ENCODE data around the gene PACS1. TPM values are rescaled to one million over a fixed set of nuclear protein-coding genes. Genes with fewer than 3 reads are reported as not detected.

PACS1 gene
- total RNA-seq, 1 experiment from 2014 or later: 100 TPM

DNA sequence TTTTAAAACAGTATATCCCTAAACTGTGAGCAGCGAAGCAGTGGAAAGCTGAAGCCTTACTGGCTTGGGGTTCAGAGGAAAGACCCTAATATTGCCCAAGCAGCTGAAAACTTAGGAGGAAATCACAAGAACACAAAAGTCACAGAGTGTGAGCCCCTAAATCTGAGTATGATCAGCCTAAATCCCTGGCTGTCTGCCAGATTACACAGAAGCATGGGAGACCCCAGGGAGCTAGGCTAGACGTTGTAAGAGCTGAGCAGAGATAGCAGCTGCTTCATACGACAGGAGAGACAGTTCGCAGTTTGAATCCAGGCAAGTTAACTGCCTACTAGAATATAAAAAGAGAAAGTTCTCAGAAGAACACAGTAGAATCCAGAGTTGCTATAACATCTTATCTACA, 81.2 kb downstream of the PACS1 start:
- peaks cover 10% of the 10 kb centered on the region; the same call in 1 of the 2 replicates for H3K9me3 ChIP-seq (ENCODE audit: insufficient read depth, low read depth)
- no peak overlapping the region for H3K4me2 ChIP-seq
- no peaks in the 10 kb centered on the region for H3K4me1 ChIP-seq (replicated peaks; ENCODE audit: insufficient read depth)
- no peak overlapping the region for H3K4me3 ChIP-seq
- ChIA-PET CTCF (no interaction called here), POLR2A (ENCODE audit: unreplicated experiment) (interaction anchor here (0.6 kb wide), 1 partner anchor 12 kb away, joined by 4 read pairs; no protein-coding TSS in a partner anchor)
- no peaks in the 10 kb centered on the region for H3K27me3 ChIP-seq (ENCODE audit: insufficient read depth, low read depth)
- no peaks in the 10 kb centered on the region for H3K36me3 ChIP-seq (ENCODE audit: low read depth)
- TF ChIP-seq CTCF (conservative IDR thresholded peaks at IDR 0.05) (no peak), EZH2 (IDR thresholded peaks at IDR 0.05; ENCODE audit: low read depth) (no peak)
- peaks cover 4% of the 10 kb centered on the region; the same call in 1 of the 2 replicates for H3F3A ChIP-seq (ENCODE audit: insufficient read depth, low read depth)
- no peaks in the 10 kb centered on the region for H4K20me1 ChIP-seq (ENCODE audit: insufficient read depth)
- no peak overlapping the region for H2AFZ ChIP-seq
- BruUV-seq (replicated peaks): no TSS peak
- H3K27ac ChIP-seq: no peak overlapping the region
- intact Hi-C loops (cut with micrococcal nuclease; ENCODE audit: unreplicated experiment): no loop called here
- H3K79me2 ChIP-seq (ENCODE audit: low read depth): no peaks in the 10 kb centered on the region
- no peak for DNase-seq
- no peaks in the 10 kb centered on the region for H3K9me2 ChIP-seq (ENCODE audit: insufficient read depth)

GRCh38 chr11:66154109-66154508, 84.0 kb downstream of the PACS1 start:
- Histone ChIP-seq H2AFZ (no peak overlapping the region), H3F3A (ENCODE audit: insufficient read depth, low read depth) (peaks cover 2% of the 10 kb centered on the region; the same call in 1 of the 2 replicates), H3K4me3 (no peak overlapping the region), H3K4me2 (no peak overlapping the region), H3K79me2 (ENCODE audit: low read depth) (no peaks in the 10 kb centered on the region), H3K27me3 (ENCODE audit: insufficient read depth, low read depth) (no peaks in the 10 kb centered on the region), H3K36me3 (ENCODE audit: low read depth) (no peaks in the 10 kb centered on the region), H3K4me1 (replicated peaks; ENCODE audit: insufficient read depth) (peaks cover 9% of the 10 kb centered on the region), H4K20me1 (ENCODE audit: insufficient read depth) (no peaks in the 10 kb centered on the region), H3K27ac (no peak overlapping the region), H3K9me3 (ENCODE audit: insufficient read depth, low read depth) (no peaks in the 10 kb centered on the region; the same call in 1 of the 2 replicates), H3K9me2 (ENCODE audit: insufficient read depth) (0 out of 2 replicates have a peak, but pooled peaks cover 3% of the 10 kb centered on the region)
- intact Hi-C loops (cut with micrococcal nuclease; ENCODE audit: unreplicated experiment): no loop called here
- no TSS peak for BruUV-seq (replicated peaks)
- DNase-seq: no peak
- no peak for TF ChIP-seq EZH2 (IDR thresholded peaks at IDR 0.05; ENCODE audit: low read depth)
- no peak for TF ChIP-seq CTCF (conservative IDR thresholded peaks at IDR 0.05)
- ChIA-PET POLR2A (ENCODE audit: unreplicated experiment) (interaction anchor here (0.6 kb wide), 2 partner anchors 500 to 1569 kb away, joined by 3 read pairs; no protein-coding TSS in a partner anchor), CTCF (no interaction called here)

GRCh38 chr11:66155387-66156073, 85.5 kb downstream of the PACS1 start:
- no TSS peak for BruUV-seq (replicated peaks)
- Histone ChIP-seq H3F3A (ENCODE audit: insufficient read depth, low read depth) (peaks cover 2% of the 10 kb centered on the region; the same call in 1 of the 2 replicates), H4K20me1 (ENCODE audit: insufficient read depth) (no peaks in the 10 kb centered on the region), H3K79me2 (ENCODE audit: low read depth) (no peaks in the 10 kb centered on the region), H3K4me2 (no peak overlapping the region), H3K4me3 (no peak overlapping the region), H3K27me3 (ENCODE audit: insufficient read depth, low read depth) (no peaks in the 10 kb centered on the region), H2AFZ (no peak overlapping the region), H3K9me2 (ENCODE audit: insufficient read depth) (0 out of 2 replicates have a peak, but pooled peaks cover 3% of the 10 kb centered on the region), H3K9me3 (ENCODE audit: insufficient read depth, low read depth) (no peaks in the 10 kb centered on the region; the same call in 1 of the 2 replicates), H3K4me1 (replicated peaks; ENCODE audit: insufficient read depth) (peaks cover 9% of the 10 kb centered on the region), H3K36me3 (ENCODE audit: low read depth) (no peaks in the 10 kb centered on the region), H3K27ac (no peak overlapping the region)
- CTCF ChIA-PET: interaction anchor here (0.6 kb wide), 1 partner anchor 68 kb away, joined by 12 read pairs; no protein-coding TSS in a partner anchor
- POLR2A ChIA-PET (ENCODE audit: unreplicated experiment): interaction anchor here (0.5 kb wide), 1 partner anchor 495 kb away, joined by 4 read pairs; no protein-coding TSS in a partner anchor
- DNase-seq: no peak
- intact Hi-C loops (cut with micrococcal nuclease; ENCODE audit: unreplicated experiment): no loop called here
- no peak for TF ChIP-seq CTCF (conservative IDR thresholded peaks at IDR 0.05)
- no peak for TF ChIP-seq EZH2 (IDR thresholded peaks at IDR 0.05; ENCODE audit: low read depth)
